Retina (tissue), 1 donor: Measurements from ENCODE around the gene NLRP7.
"Not testable (repeated sequence)": the region's sequence is repeated elsewhere in the genome, so short reads cannot be mapped to it uniquely, and the experiment has no call there.

Experiments used
- DNase-seq: peaks from one replicate; pipeline ENCODE4 v3.0.0-alpha.2; 2016

Gene NLRP7

GRCh38 chr19:54947381-54947780, at the start of gene NLRP7:
NLRP7 (minus strand) TSS chr19:54947530.
- no peak for DNase-seq

- DNase-seq, result no peak
Observed at GRCh38 chr19:54995561-54995960, 48.2 kb upstream of the NLRP7 start.

- DNase-seq, result not testable (repeated sequence)
Observed at GRCh38 chr19:54989531-54989930, 42.2 kb upstream of the NLRP7 start.

GRCh38 chr19:54982562-54982961, 35.2 kb upstream of the NLRP7 start:
- not testable (repeated sequence) for DNase-seq

GRCh38 chr19:54973229-54974090, 26.1 kb upstream of the NLRP7 start:
- DNase-seq, result not testable (repeated sequence)

GRCh38 chr19:54971446-54971845, 24.1 kb upstream of the NLRP7 start:
- DNase-seq, result not testable (repeated sequence)

GRCh38 chr19:54969647-54970046, 22.3 kb upstream of the NLRP7 start:
- no peak for DNase-seq

- no peak for DNase-seq
Observed at GRCh38 chr19:54967611-54968010, 20.3 kb upstream of the NLRP7 start.

GRCh38 chr19:54965055-54965454, 17.7 kb upstream of the NLRP7 start:
- DNase-seq, result not testable (repeated sequence)

GRCh38 chr19:54959840-54960239, 12.5 kb upstream of the NLRP7 start:
- no peak for DNase-seq

GRCh38 chr19:54955376-54955775, 8.0 kb upstream of the NLRP7 start:
- DNase-seq, result no peak

- not testable (repeated sequence) for DNase-seq
Observed at GRCh38 chr19:54953345-54953713, 6.0 kb upstream of the NLRP7 start.

GRCh38 chr19:54952591-54953344, 5.4 kb upstream of the NLRP7 start:
- peak; percentile 58 for DNase-seq

- DNase-seq, result not testable (repeated sequence)
Observed at GRCh38 chr19:54950580-54950979, 3.2 kb upstream of the NLRP7 start.

GRCh38 chr19:54949412-54949811, 2.1 kb upstream of the NLRP7 start:
- DNase-seq, result no peak

- not testable (repeated sequence) for DNase-seq
Observed at GRCh38 chr19:54943772-54944361, 3.5 kb downstream of the NLRP7 start.

- not testable (repeated sequence) for DNase-seq
Observed at GRCh38 chr19:54939538-54939937, 7.8 kb downstream of the NLRP7 start.

GRCh38 chr19:54938906-54939305, 8.4 kb downstream of the NLRP7 start:
- DNase-seq, result no peak

GRCh38 chr19:54937926-54938325, 9.4 kb downstream of the NLRP7 start:
- DNase-seq, result no peak

GRCh38 chr19:54928299-54928698, 19.0 kb downstream of the NLRP7 start:
- no peak for DNase-seq

GRCh38 chr19:54923276-54923675, 24.1 kb downstream of the NLRP7 start:
- DNase-seq, result no peak

GRCh38 chr19:54921082-54921481, 26.2 kb downstream of the NLRP7 start:
- DNase-seq, result no peak
